ENCODE measurements around the gene DLST.
"Not testable (repeated sequence)": the region's sequence is repeated elsewhere in the genome, so short reads cannot be mapped to it uniquely, and the experiment has no call there.

The DLST gene

GRCh38 chr14:74919421-74920165 is 37.9 kb downstream of the DLST start:
- no peak for DNase-seq

GRCh38 chr14:74920281-74920680 is 38.6 kb downstream of the DLST start:
- DNase-seq, result no peak

- DNase-seq, result no peak
These were observed 39.4 kb downstream of the DLST start for GRCh38 chr14:74921053-74921620.

GRCh38 chr14:74921987-74922751 is 40.5 kb downstream of the DLST start:
- no peak for DNase-seq

- peak; percentile 51 to 67 for DNase-seq
These were observed 41.2 kb downstream of the DLST start, which contains the start of gene RPS6KL1 for GRCh38 chr14:74922752-74923401. RPS6KL1 (minus strand) TSS chr14:74923260; CDS start chr14:74921541, 1,719 bp downstream.

- DNase-seq, result no peak
These were observed 42.3 kb downstream of the DLST start for GRCh38 chr14:74924061-74924460.

- no peak for DNase-seq
These were observed 45.5 kb downstream of the DLST start for GRCh38 chr14:74927225-74927624.

GRCh38 chr14:74929242-74929641 is 47.5 kb downstream of the DLST start:
- DNase-seq, result no peak

- DNase-seq, result not testable (repeated sequence)
These were observed 50.0 kb downstream of the DLST start for GRCh38 chr14:74931744-74932143.

- no peak for DNase-seq
These were observed 50.7 kb downstream of the DLST start for GRCh38 chr14:74932401-74932901.

- not testable (repeated sequence) for DNase-seq
These were observed 51.2 kb downstream of the DLST start for GRCh38 chr14:74932936-74933335.

GRCh38 chr14:74934041-74934440 is 52.3 kb downstream of the DLST start:
- DNase-seq, result no peak

- DNase-seq, result no peak
These were observed 53.0 kb downstream of the DLST start for GRCh38 chr14:74934476-74935359.

GRCh38 chr14:74935360-74935680 is 53.6 kb downstream of the DLST start:
- DNase-seq, result no peak

GRCh38 chr14:74936151-74936550 is 54.4 kb downstream of the DLST start:
- no peak for DNase-seq

GRCh38 chr14:74936731-74937130 is 55.0 kb downstream of the DLST start:
- DNase-seq, result no peak

- DNase-seq, result no peak
These were observed 55.5 kb downstream of the DLST start for GRCh38 chr14:74937171-74937570.

- DNase-seq, result no peak
These were observed 57.1 kb downstream of the DLST start for GRCh38 chr14:74938531-74939495.

GRCh38 chr14:74940956-74941565 is 59.3 kb downstream of the DLST start:
- no peak for DNase-seq

GRCh38 chr14:74941676-74942097 is 60.0 kb downstream of the DLST start:
- DNase-seq, result no peak

Measured in cerebellar nuclear complex (tissue), 1 donor.